ENCODE data around the gene RIPOR3.

- TF ChIP-seq CTCF (IDR thresholded peaks at IDR 0.05; ENCODE audit: poor library complexity, severe bottlenecking) (no peak), POLR2AphosphoS5 (IDR thresholded peaks at IDR 0.05) (no peak), EP300 (conservative IDR thresholded peaks at IDR 0.05; ENCODE audit: poor library complexity, severe bottlenecking) (no peak), SMC3 (conservative IDR thresholded peaks at IDR 0.05; ENCODE audit: poor library complexity) (no peak), EZH2 (IDR thresholded peaks at IDR 0.05; ENCODE audit: borderline replicate concordance, insufficient read depth, low read length, poor library complexity, severe bottlenecking) (no peak), TAF1 (IDR thresholded peaks at IDR 0.05; ENCODE audit: low read depth) (no peak)
Measured at GRCh38 chr20:50624351-50625016, 66.9 kb downstream of the RIPOR3 start.
